Naive thymus-derived CD4-positive, alpha-beta T cell (primary cell): ENCODE measurements around the gene SMPD3. TPM values are rescaled to one million over a fixed set of nuclear protein-coding genes. Genes with fewer than 3 reads are reported as not detected.

Experiments used
- ATAC-seq: fragments of 150-1000 bp; cut with Tn5 transposase; 2 replicates; pipeline ENCODE4 v1.10.0; 2021; ENCODE audit warnings: mild to moderate bottlenecking, moderate library complexity
- CTCF ChIA-PET: fragments of 350-600 bp; sonication (Branson Sonifier 250); formaldehyde crosslinking; loops from one replicate; lab custom pipeline; 2021; ENCODE audit warnings: antibody characterized with exemption; lab: Charles Lee
- POLR2A ChIA-PET: fragments of 350-600 bp; sonication (Branson Sonifier 250); formaldehyde crosslinking; loops from one replicate; lab custom pipeline; 2021; ENCODE audit warnings: antibody characterized with exemption, inconsistent platforms; lab: Charles Lee
- DNase-seq, 9 donors: peaks; one replicate each; pipeline versions ENCODE4 v3.0.0 to v3.0.0-alpha.2; 2020 to 2022; ENCODE audit warnings: mixed read lengths in 1 of 9
- H3K27ac ChIP-seq: one replicate; pipeline ENCODE4 v1.7.0; 2013; ENCODE audit warnings: mild to moderate bottlenecking, low read depth, low read length, moderate library complexity
- H3K27me3 ChIP-seq, 2 donors: one replicate each; pipeline ENCODE4 v1.7.0; 2013; ENCODE audit warnings: low read length in 2 of 2, mild to moderate bottlenecking in 2 of 2, moderate library complexity in 2 of 2; ENCODE audit not compliant: control insufficient read depth in 2 of 2, insufficient read depth in 2 of 2
- H3K36me3 ChIP-seq, 3 experiments: 1 replicate in 2 of 3; 2 replicates in 1 of 3; pipeline ENCODE4 v1.7.0; 2013; ENCODE audit warnings: low read length in 3 of 3, mild to moderate bottlenecking in 3 of 3, moderate library complexity in 1 of 3; ENCODE audit not compliant: insufficient read depth in 3 of 3, control insufficient read depth in 2 of 3
- H3K4me1 ChIP-seq, 2 donors: one replicate each; pipeline ENCODE4 v1.7.0; 2013; ENCODE audit warnings: low read length in 2 of 2, mild to moderate bottlenecking in 2 of 2, moderate library complexity in 1 of 2; ENCODE audit not compliant: control insufficient read depth in 2 of 2, insufficient read depth in 2 of 2
- H3K4me3 ChIP-seq: 2 replicates; pipeline ENCODE4 v1.7.0; 2013; ENCODE audit warnings: mild to moderate bottlenecking, low read length
- H3K9me3 ChIP-seq, 3 experiments: 1 replicate in 2 of 3; 2 replicates in 1 of 3; pipeline ENCODE4 v1.7.0; 2013; ENCODE audit warnings: low read length in 3 of 3; ENCODE audit not compliant: control insufficient read depth in 2 of 3
- H3K27ac Mint-ChIP-seq, 9 donors: one replicate each; pipeline ENCODE4 v1.8.0; 2020 to 2022; ENCODE audit warnings: mixed read lengths in 9 of 9, mild to moderate bottlenecking in 8 of 9, moderate library complexity in 5 of 9, inconsistent platforms in 2 of 9
- H3K27me3 Mint-ChIP-seq, 5 donors: one replicate each; pipeline ENCODE4 v1.8.0; 2021 to 2022; ENCODE audit warnings: mixed read lengths in 5 of 5, mild to moderate bottlenecking in 1 of 5
- H3K36me3 Mint-ChIP-seq, 5 donors: one replicate each; pipeline ENCODE4 v1.8.0; 2020 to 2022; ENCODE audit warnings: mixed read lengths in 5 of 5, mild to moderate bottlenecking in 3 of 5, inconsistent platforms in 1 of 5
- H3K4me1 Mint-ChIP-seq, 7 donors: one replicate each; pipeline ENCODE4 v1.8.0; 2020 to 2022; ENCODE audit warnings: mixed read lengths in 7 of 7, mild to moderate bottlenecking in 3 of 7, inconsistent platforms in 1 of 7
- H3K4me3 Mint-ChIP-seq, 10 donors: one replicate each; pipeline ENCODE4 v1.8.0; 2020 to 2022; ENCODE audit warnings: mild to moderate bottlenecking in 10 of 10, mixed read lengths in 10 of 10, moderate library complexity in 6 of 10, inconsistent platforms in 2 of 10
- H3K9me3 Mint-ChIP-seq, 11 donors: one replicate each; pipeline ENCODE4 v1.8.0; 2020 to 2022; ENCODE audit warnings: mixed read lengths in 11 of 11, mild to moderate bottlenecking in 4 of 11, inconsistent platforms in 1 of 11, moderate library complexity in 1 of 11
- intact Hi-C, 2 donors: fragments of 100-400 bp; cut with micrococcal nuclease; formaldehyde crosslinking; loops; one replicate each; pipeline ENCODE4 v1.15.1; 2023
- polyA plus RNA-seq, 2 donors: library from polyadenylated mRNA; unstranded; fragments of 300-500 nt; fragmentation: Illumina TruSeq; gene quantifications; one replicate each; pipeline ENCODE4 v1.2.3, GENCODE V29; 2021
- total RNA-seq, 6 experiments: library from RNA in 5 of 6; stranded (reverse) in 5 of 6; gene quantifications; 1 replicate in 5 of 6; 2 replicates in 1 of 6; pipeline ENCODE4 v1.2.3 and lab custom pipeline; 2021 to 2026

Gene SMPD3
- total and polyA plus RNA-seq, 7 experiments from 2014 or later: 0.32 to 6.1 (median 1.8) TPM

DNA sequence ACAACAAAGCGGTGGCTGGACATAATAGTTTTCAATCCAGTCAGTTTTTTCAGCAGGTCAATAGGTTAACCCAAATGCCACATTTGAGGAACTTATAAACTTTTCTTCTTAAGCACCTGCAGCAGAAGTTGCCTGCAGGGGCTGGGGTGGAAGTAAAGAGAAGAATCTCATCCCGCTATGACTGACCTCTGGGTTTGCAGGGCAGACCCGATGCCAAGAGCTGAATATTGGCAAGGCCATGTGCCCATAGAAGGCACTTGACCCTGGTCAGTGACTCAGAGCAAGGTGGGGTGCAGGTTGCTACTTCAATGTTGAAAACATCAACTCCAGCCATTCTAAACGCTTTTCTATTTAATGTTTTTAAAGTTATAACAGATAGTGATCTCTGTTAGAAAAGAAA is 17.9 kb upstream of the SMPD3 start:
- peaks cover 34 to 45% (median 42%) of the 10 kb centered on the region in 7 donors for H3K4me1 Mint-ChIP-seq
- ATAC-seq (no peak), DNase-seq (no peak)
- Histone ChIP-seq H3K27ac (no peak overlapping the region), H3K27me3 (no peaks in the 10 kb centered on the region), H3K4me1 (peaks cover 21 to 36% of the 10 kb centered on the region in 2 donors), H3K4me3 (no peak overlapping the region), H3K36me3 (no peaks in the 10 kb centered on the region), H3K9me3 (peaks cover 0 to 4% (median 0%) of the 10 kb centered on the region in 3 experiments)
- H3K4me3 Mint-ChIP-seq: no peak overlapping the region
- peaks cover 0 to 14% (median 4%) of the 10 kb centered on the region in 11 donors for H3K9me3 Mint-ChIP-seq
- ChIA-PET CTCF (interaction anchor here (1.1 kb wide), 1 partner anchor 70 kb away, joined by 3 read pairs; no protein-coding TSS in a partner anchor), POLR2A (interaction anchor here (1.5 kb wide), 1 partner anchor 14 kb away, joined by 5 read pairs; no protein-coding TSS in a partner anchor)
- peaks cover 0 to 27% (median 0%) of the 10 kb centered on the region in 5 donors for H3K27me3 Mint-ChIP-seq
- no peak overlapping the region for H3K27ac Mint-ChIP-seq
- intact Hi-C loops: no loop called here
- H3K36me3 Mint-ChIP-seq: peaks cover 0 to 11% (median 0%) of the 10 kb centered on the region in 5 donors

DNA sequence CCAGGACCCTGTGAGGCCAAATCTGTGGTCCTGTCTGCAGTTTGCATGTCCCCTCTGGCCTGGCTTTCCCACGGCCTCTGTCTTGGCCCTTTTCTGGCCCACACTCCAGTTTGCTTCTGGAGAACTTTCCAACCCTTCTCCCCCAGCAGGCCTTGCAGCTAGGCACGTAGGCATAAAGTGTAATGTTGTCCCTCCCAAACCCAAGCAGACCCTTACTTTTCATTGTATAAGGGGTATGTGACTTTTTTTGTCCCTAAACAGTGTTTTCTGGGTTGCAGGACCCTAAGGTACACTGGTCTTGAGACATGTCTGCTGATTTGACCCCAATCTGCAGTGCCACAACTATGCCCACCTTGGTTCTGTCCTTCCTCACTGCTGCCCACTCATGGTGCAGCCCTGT is 15.6 kb upstream of the SMPD3 start:
- Mint-ChIP-seq H3K36me3 (peaks cover 0 to 11% (median 0%) of the 10 kb centered on the region in 5 donors), H3K4me1 (peaks cover 20 to 23% (median 22%) of the 10 kb centered on the region in 7 donors), H3K4me3 (no peak overlapping the region), H3K9me3 (peaks cover 0 to 14% (median 4%) of the 10 kb centered on the region in 11 donors), H3K27me3 (peaks cover 0 to 42% (median 0%) of the 10 kb centered on the region in 5 donors), H3K27ac (no peak overlapping the region)
- ATAC-seq: no peak
- ChIA-PET CTCF (no interaction called here), POLR2A (no interaction called here)
- no peaks in the 10 kb centered on the region for H3K27me3 ChIP-seq
- peaks cover 4 to 19% of the 10 kb centered on the region in 2 donors for H3K4me1 ChIP-seq
- DNase-seq: no peak
- no peaks in the 10 kb centered on the region for H3K36me3 ChIP-seq
- H3K9me3 ChIP-seq: peaks cover 0 to 4% (median 0%) of the 10 kb centered on the region in 3 experiments
- intact Hi-C loops: no loop called here
- H3K4me3 ChIP-seq: no peak overlapping the region
- no peak overlapping the region for H3K27ac ChIP-seq

DNA sequence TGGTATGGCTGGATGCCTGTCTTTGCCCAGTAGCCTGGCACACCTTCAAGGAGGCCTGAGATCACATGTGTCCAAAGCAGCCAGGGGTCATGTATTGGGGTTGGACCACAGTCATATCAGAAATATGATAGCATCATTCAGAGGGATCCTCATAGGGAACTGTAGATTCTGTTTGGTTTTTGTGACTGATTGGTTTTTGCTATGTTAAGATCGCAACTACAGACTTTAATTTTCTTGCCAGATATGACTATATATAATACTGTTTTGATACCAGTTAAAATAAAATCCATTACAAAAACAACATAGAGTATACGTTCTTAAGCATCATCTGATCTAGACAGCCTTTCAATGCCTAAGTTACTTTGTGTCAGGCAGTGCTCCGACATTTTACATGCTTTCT is 11.8 kb upstream of the SMPD3 start:
- H3K27me3 Mint-ChIP-seq: peaks cover 0 to 36% (median 0%) of the 10 kb centered on the region in 5 donors
- no peak for DNase-seq
- H3K9me3 ChIP-seq: peaks cover 0 to 4% (median 0%) of the 10 kb centered on the region in 3 experiments
- no peak overlapping the region for H3K4me3 Mint-ChIP-seq
- H3K4me1 Mint-ChIP-seq: no peaks in the 10 kb centered on the region
- H3K27ac Mint-ChIP-seq: no peak overlapping the region
- H3K4me1 ChIP-seq: no peaks in the 10 kb centered on the region
- H3K36me3 ChIP-seq: no peaks in the 10 kb centered on the region
- peaks cover 0 to 11% (median 0%) of the 10 kb centered on the region in 5 donors for H3K36me3 Mint-ChIP-seq
- no peak for ATAC-seq
- H3K27me3 ChIP-seq: no peaks in the 10 kb centered on the region
- peaks cover 0 to 14% (median 4%) of the 10 kb centered on the region in 11 donors for H3K9me3 Mint-ChIP-seq
- no peak overlapping the region for H3K4me3 ChIP-seq
- intact Hi-C loops: no loop called here
- ChIA-PET CTCF (no interaction called here), POLR2A (no interaction called here)
- H3K27ac ChIP-seq: no peak overlapping the region

DNA sequence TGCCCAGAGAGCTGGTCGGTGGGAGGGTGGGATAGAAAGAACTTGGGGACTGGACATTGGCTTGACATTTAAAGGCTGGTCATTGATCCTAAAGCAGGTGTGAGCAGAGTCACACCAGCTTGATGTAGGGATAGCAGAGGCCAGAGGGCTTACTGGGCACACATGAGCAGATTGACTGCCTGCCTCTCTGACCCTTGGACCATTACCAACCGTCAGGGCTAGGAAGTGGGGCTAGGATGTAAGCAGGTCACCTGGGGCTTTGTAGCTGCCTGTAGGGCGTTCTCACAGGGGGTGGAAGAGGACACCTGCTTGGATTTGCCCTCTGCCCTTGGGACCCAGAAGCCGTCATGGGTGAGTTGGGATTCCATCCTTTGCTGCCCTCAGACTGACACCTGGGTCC is 11.1 kb upstream of the SMPD3 start:
- no peaks in the 10 kb centered on the region for H3K36me3 ChIP-seq
- DNase-seq (no peak), ATAC-seq (no peak)
- no peaks in the 10 kb centered on the region for H3K4me1 ChIP-seq
- Mint-ChIP-seq H3K4me3 (no peak overlapping the region), H3K4me1 (no peaks in the 10 kb centered on the region), H3K9me3 (peaks cover 0 to 14% (median 4%) of the 10 kb centered on the region in 11 donors), H3K27ac (no peak overlapping the region), H3K27me3 (peaks cover 0 to 34% (median 0%) of the 10 kb centered on the region in 5 donors), H3K36me3 (peaks cover 0 to 11% (median 0%) of the 10 kb centered on the region in 5 donors)
- POLR2A ChIA-PET: interaction anchor here (0.6 kb wide), 1 partner anchor 21 kb away, joined by 3 read pairs; no protein-coding TSS in a partner anchor
- CTCF ChIA-PET: no interaction called here
- no peak overlapping the region for H3K27ac ChIP-seq
- no peak overlapping the region for H3K4me3 ChIP-seq
- intact Hi-C loops: no loop called here
- no peaks in the 10 kb centered on the region for H3K27me3 ChIP-seq
- H3K9me3 ChIP-seq: peaks cover 0 to 4% (median 0%) of the 10 kb centered on the region in 3 experiments

DNA sequence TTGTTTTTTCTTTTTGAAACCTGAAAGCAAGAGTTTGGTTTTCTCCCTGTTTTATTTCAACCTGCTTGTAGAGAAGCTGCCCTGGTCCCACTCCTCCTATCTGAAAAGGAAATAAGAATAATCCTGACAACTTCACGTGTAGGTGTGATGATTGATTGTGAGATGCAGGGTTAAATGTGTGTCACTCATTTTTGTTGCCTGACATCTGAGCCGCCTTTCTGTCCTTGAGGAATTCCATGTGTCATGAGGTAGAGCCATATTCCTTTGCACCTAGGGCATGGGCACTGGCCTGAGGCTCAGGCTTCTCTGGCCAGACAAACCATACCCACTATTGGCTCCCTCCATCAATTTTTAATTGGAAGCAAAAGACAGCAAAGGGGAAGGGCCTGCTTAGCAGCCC is 10.2 kb upstream of the SMPD3 start:
- H3K9me3 Mint-ChIP-seq: peaks cover 0 to 6% (median 3%) of the 10 kb centered on the region in 11 donors
- no peak for DNase-seq
- H3K4me1 Mint-ChIP-seq: no peaks in the 10 kb centered on the region
- Histone ChIP-seq H3K9me3 (peaks cover 0 to 4% (median 0%) of the 10 kb centered on the region in 3 experiments), H3K4me1 (peaks cover 0 to 1% of the 10 kb centered on the region in 2 donors), H3K36me3 (no peaks in the 10 kb centered on the region), H3K27ac (no peak overlapping the region), H3K27me3 (no peaks in the 10 kb centered on the region), H3K4me3 (no peak overlapping the region)
- no peak overlapping the region for H3K4me3 Mint-ChIP-seq
- ATAC-seq: no peak
- ChIA-PET CTCF (interaction anchor here (0.6 kb wide), 1 partner anchor 49 kb away, joined by 7 read pairs; no protein-coding TSS in a partner anchor), POLR2A (no interaction called here)
- peaks cover 0 to 4% (median 0%) of the 10 kb centered on the region in 5 donors for H3K36me3 Mint-ChIP-seq
- peaks cover 0 to 34% (median 0%) of the 10 kb centered on the region in 5 donors for H3K27me3 Mint-ChIP-seq
- intact Hi-C loops: no loop called here
- no peak overlapping the region for H3K27ac Mint-ChIP-seq

DNA sequence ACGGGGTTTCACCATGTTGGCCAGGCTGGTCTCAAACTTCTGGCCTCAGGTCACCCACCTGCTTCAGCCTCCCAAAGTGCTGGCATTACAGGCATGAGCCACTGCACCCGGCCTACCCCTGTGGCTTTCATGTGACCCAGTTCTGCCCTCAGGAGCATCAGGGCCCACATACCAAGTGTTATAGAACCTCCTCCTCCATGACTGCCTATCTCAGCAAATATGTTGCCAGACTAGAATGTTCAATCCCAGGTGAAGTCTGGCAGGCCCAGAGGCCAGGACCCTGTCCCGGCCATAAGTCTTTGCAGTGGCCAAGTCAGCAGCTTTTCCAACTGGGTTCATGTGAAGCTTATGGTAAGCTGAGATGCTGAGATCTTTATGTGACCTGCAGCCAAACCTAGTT is 9.8 kb upstream of the SMPD3 start:
- POLR2A ChIA-PET: no interaction called here

More for the DNA sequence above, 9.8 kb upstream of the SMPD3 start:
- peaks cover 0 to 34% (median 0%) of the 10 kb centered on the region in 5 donors for H3K27me3 Mint-ChIP-seq
- Histone ChIP-seq H3K4me1 (peaks cover 0 to 5% of the 10 kb centered on the region in 2 donors), H3K36me3 (no peaks in the 10 kb centered on the region), H3K27ac (no peak overlapping the region), H3K27me3 (no peaks in the 10 kb centered on the region), H3K4me3 (no peak overlapping the region), H3K9me3 (peaks cover 0 to 3% (median 0%) of the 10 kb centered on the region in 3 experiments)
- no peak overlapping the region for H3K27ac Mint-ChIP-seq
- CTCF ChIA-PET: interaction anchor here (0.6 kb wide), 1 partner anchor 51 kb away, joined by 4 read pairs; no protein-coding TSS in a partner anchor
- peaks cover 0 to 6% (median 2%) of the 10 kb centered on the region in 11 donors for H3K9me3 Mint-ChIP-seq
- DNase-seq: no peak
- intact Hi-C loops: no loop called here
- ATAC-seq: no peak
- H3K36me3 Mint-ChIP-seq: peaks cover 0 to 4% (median 0%) of the 10 kb centered on the region in 5 donors
- H3K4me1 Mint-ChIP-seq: no peaks in the 10 kb centered on the region
- H3K4me3 Mint-ChIP-seq: no peak overlapping the region
